Measurements from ENCODE around the gene C10orf90. TPM values are rescaled to one million over a fixed set of nuclear protein-coding genes. Genes with fewer than 3 reads are reported as not detected.
"Not testable (repeated sequence)": the region's sequence is repeated elsewhere in the genome, so short reads cannot be mapped to it uniquely, and the experiment has no call there.

C10orf90 gene
- total RNA-seq, 2 experiments from 2014 or later: not detected

DNA sequence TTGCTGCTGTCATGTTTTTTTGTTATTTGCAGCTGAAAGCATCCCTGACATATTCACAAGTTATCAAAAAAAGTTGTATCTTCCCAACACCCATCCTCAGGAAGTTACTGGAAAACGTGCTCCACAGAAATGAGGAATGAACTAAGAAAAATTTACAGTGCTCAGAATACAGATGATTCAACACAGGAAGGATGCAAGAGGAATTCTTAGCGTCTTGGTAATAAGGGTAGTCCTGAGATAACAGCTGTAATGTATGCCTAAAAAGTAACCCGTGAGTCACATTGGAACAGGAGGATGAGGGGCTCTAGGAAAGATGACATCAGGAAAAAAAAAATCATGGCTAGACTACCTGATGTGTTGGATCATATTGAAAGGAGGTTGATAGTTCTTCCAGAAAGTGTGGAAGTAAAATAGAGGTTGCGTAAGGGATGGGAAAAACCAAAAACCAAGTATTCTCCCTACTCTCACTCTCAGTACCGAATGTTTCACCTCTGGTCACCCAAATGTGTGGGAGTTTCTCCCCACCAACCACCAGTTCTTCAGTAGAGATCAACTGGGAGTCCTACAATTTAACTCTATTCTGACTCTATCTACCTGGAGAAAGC is 286.1 kb downstream of the C10orf90 start:
- H3K4me1 Mint-ChIP-seq: peaks cover 5% of the 10 kb centered on the region
- H3K36me3 Mint-ChIP-seq: peaks cover 5% of the 10 kb centered on the region
- no peak overlapping the region for H3K4me3 Mint-ChIP-seq
- POLR2A ChIA-PET: no interaction called here
- H3K27ac Mint-ChIP-seq: no peak overlapping the region
- ATAC-seq (ENCODE audit: low read depth) (no peak), DNase-seq (no peak)
- peaks cover 1% of the 10 kb centered on the region for H3K9me3 Mint-ChIP-seq
- peaks cover 22% of the 10 kb centered on the region for H3K27me3 Mint-ChIP-seq

GRCh38 chr10:126380352-126381076 is 290.0 kb downstream of the C10orf90 start:
- Mint-ChIP-seq H3K4me3 (no peak overlapping the region), H3K36me3 (no peaks in the 10 kb centered on the region), H3K27me3 (no peaks in the 10 kb centered on the region), H3K27ac (no peak overlapping the region), H3K4me1 (no peaks in the 10 kb centered on the region), H3K9me3 (peaks cover 1% of the 10 kb centered on the region)
- POLR2A ChIA-PET: no interaction called here
- DNase-seq: no peak
- no peak for ATAC-seq (ENCODE audit: low read depth)

GRCh38 chr10:126379166-126379565 is 291.3 kb downstream of the C10orf90 start:
- H3K4me3 Mint-ChIP-seq; H3K27me3 Mint-ChIP-seq; POLR2A ChIA-PET; H3K9me3 Mint-ChIP-seq; DNase-seq; H3K36me3 Mint-ChIP-seq; H3K4me1 Mint-ChIP-seq; ATAC-seq (ENCODE audit: low read depth); H3K27ac Mint-ChIP-seq: not testable (repeated sequence)

DNA sequence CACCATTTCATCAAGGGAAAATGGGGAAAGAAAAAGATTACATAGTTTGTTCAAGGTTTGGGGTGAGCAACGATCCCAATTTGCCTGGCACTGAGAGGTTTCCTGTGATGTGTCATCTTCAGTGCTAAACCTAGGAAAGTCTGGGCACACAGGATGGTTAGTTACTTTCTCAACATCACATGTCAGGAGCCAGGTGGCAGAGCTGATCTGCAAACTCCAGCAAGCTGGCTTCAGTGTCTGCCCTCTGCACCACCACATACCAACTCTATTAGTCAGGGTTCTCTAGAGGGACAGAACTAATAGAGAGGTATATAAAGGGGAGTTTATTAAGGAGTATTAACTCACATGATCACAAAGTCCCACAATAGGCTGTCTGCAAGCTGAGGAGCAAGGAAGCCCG is 293.5 kb downstream of the C10orf90 start:
- POLR2A ChIA-PET: no interaction called here
- no peaks in the 10 kb centered on the region for H3K36me3 Mint-ChIP-seq
- no peaks in the 10 kb centered on the region for H3K27me3 Mint-ChIP-seq
- H3K4me1 Mint-ChIP-seq: no peaks in the 10 kb centered on the region
- no peak overlapping the region for H3K4me3 Mint-ChIP-seq
- DNase-seq: no peak
- no peak for ATAC-seq (ENCODE audit: low read depth)
- H3K27ac Mint-ChIP-seq: no peak overlapping the region
- H3K9me3 Mint-ChIP-seq: peaks cover 3% of the 10 kb centered on the region

DNA sequence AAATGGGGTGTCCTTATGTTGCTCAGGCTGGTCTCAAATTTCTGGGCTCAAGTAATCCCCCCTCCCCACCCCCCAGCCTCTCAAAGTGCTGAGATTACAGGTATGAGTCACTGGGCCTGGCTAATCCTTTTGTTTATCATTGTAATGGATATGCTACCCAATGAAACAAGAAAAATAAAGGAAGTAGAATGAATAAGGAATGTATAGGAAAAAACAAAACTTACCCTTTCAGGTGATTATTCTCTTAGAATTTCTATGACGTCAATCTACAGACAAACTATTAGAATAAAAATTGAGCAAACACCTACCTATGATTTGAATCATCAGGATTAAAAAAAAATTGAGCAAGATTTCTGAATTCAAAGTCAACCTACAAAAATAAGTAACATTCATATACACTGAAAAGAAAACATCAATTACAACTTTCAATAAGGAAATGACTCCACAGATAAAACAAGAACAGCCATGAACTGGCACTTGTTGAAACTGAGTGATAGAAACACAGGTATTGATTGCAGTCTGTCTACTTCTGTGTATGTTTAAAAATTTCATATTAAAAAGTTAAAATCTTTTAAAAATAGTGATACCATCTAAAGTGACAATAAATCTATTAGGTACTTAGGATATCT is 294.5 kb downstream of the C10orf90 start:
- ATAC-seq (ENCODE audit: low read depth): no peak
- Mint-ChIP-seq H3K4me3 (no peak overlapping the region), H3K27ac (no peak overlapping the region), H3K9me3 (peaks cover 3% of the 10 kb centered on the region), H3K4me1 (no peaks in the 10 kb centered on the region), H3K36me3 (no peaks in the 10 kb centered on the region), H3K27me3 (no peaks in the 10 kb centered on the region)
- no peak for DNase-seq
- POLR2A ChIA-PET: no interaction called here

- H3K27ac Mint-ChIP-seq: no peak overlapping the region
- DNase-seq (no peak), ATAC-seq (ENCODE audit: low read depth) (no peak)
- H3K9me3 Mint-ChIP-seq: peaks cover 3% of the 10 kb centered on the region
- no peaks in the 10 kb centered on the region for H3K27me3 Mint-ChIP-seq
- H3K36me3 Mint-ChIP-seq: no peaks in the 10 kb centered on the region
- H3K4me1 Mint-ChIP-seq: no peaks in the 10 kb centered on the region
- POLR2A ChIA-PET: no interaction called here
- H3K4me3 Mint-ChIP-seq: no peak overlapping the region
Observed at GRCh38 chr10:126375299-126375698, 295.2 kb downstream of the C10orf90 start.

Other genes with a start within 250 kb of the C10orf90 start
- gene DOCK1, start 234.7 kb upstream of the C10orf90 start, total RNA-seq: under 1 TPM; 0.06 to 0.14 TPM